ENCODE data around the gene VAMP3. TPM values are rescaled to one million over a fixed set of nuclear protein-coding genes. Genes with fewer than 3 reads are reported as not detected.

VAMP3 gene
- polyA plus RNA-seq, 1 experiment = 177 TPM

- Histone ChIP-seq H3K27me3 (ENCODE audit: control insufficient read depth, insufficient read depth, low read length) (peaks cover 19% of the 10 kb centered on the region), H3K27ac (ENCODE audit: low read depth, low read length) (no peak overlapping the region), H3K9me3 (ENCODE audit: control insufficient read depth, insufficient read depth, low read length) (no peaks in the 10 kb centered on the region), H3K4me3 (ENCODE audit: low read depth, low read length) (no peak overlapping the region)
- CTCF ChIA-PET = interaction anchor here (0.9 to 1.4 kb wide), 2 partner anchors 25 to 60 kb away, joined by 3 to 4 read pairs; no protein-coding TSS in a partner anchor
- POLR2A ChIA-PET = no interaction called here
- TF ChIP-seq CTCF (IDR thresholded peaks at IDR 0.05; ENCODE audit: low read depth, low read length) = no peak
- no peak for DNase-seq (ENCODE audit: low read depth, low spot score)
These were observed 43.2 kb upstream of the VAMP3 start for GRCh38 chr1:7727809-7728471.

DNA sequence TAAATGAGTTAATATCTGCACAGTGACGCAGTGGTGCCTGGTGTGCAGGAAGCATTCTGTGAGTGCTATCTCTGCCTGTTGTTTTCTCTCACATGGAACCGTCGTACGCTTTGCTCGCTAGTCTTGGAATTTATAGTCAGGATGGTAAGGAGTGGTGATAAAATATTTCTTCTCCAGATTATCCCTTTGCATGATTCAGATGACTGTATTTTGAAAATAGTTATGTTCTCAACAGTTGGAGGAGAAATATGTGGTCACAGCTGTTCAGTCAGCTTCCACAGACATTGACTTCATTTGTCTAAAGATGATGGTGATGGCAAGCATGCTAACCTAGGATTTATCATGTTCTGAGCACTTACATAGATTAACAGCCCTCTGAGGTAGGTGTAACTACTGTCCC is 41.3 kb upstream of the VAMP3 start:
- Histone ChIP-seq H3K27me3 (ENCODE audit: control insufficient read depth, insufficient read depth, low read length) (peaks cover 19% of the 10 kb centered on the region), H3K9me3 (ENCODE audit: control insufficient read depth, insufficient read depth, low read length) (no peaks in the 10 kb centered on the region), H3K27ac (ENCODE audit: low read depth, low read length) (no peak overlapping the region), H3K4me3 (ENCODE audit: low read depth, low read length) (no peak overlapping the region)
- CTCF ChIA-PET = no interaction called here
- no peak for DNase-seq (ENCODE audit: low read depth, low spot score)
- TF ChIP-seq CTCF (IDR thresholded peaks at IDR 0.05; ENCODE audit: low read depth, low read length) = no peak
- POLR2A ChIA-PET = no interaction called here

- no peak for DNase-seq (ENCODE audit: low read depth, low spot score)
- H3K27me3 ChIP-seq (ENCODE audit: control insufficient read depth, insufficient read depth, low read length) = peaks cover 14% of the 10 kb centered on the region
- no peak for TF ChIP-seq CTCF (IDR thresholded peaks at IDR 0.05; ENCODE audit: low read depth, low read length)
- H3K4me3 ChIP-seq (ENCODE audit: low read depth, low read length) = no peak overlapping the region
- no peaks in the 10 kb centered on the region; the same call in 1 of the 2 replicates for H3K9me3 ChIP-seq (ENCODE audit: control insufficient read depth, insufficient read depth, low read length)
- CTCF ChIA-PET = interaction anchor here (0.6 kb wide), 1 partner anchor 20 kb away, joined by 3 read pairs; no protein-coding TSS in a partner anchor
- H3K27ac ChIP-seq (ENCODE audit: low read depth, low read length) = no peak overlapping the region
- POLR2A ChIA-PET = interaction anchor here (0.6 kb wide), 1 partner anchor 569 kb away, joined by 5 read pairs; no protein-coding TSS in a partner anchor
These were observed 38.8 kb upstream of the VAMP3 start for GRCh38 chr1:7732331-7732730.

- no peak for DNase-seq (ENCODE audit: low read depth, low spot score)
- Histone ChIP-seq H3K27me3 (ENCODE audit: control insufficient read depth, insufficient read depth, low read length) (peaks cover 15% of the 10 kb centered on the region), H3K27ac (ENCODE audit: low read depth, low read length) (no peak overlapping the region), H3K9me3 (ENCODE audit: control insufficient read depth, insufficient read depth, low read length) (no peaks in the 10 kb centered on the region; the same call in 1 of the 2 replicates), H3K4me3 (ENCODE audit: low read depth, low read length) (no peak overlapping the region)
- no peak for TF ChIP-seq CTCF (IDR thresholded peaks at IDR 0.05; ENCODE audit: low read depth, low read length)
- ChIA-PET POLR2A (no interaction called here), CTCF (no interaction called here)
These were observed 37.8 kb upstream of the VAMP3 start for GRCh38 chr1:7733276-7733675.

- H3K27me3 ChIP-seq (ENCODE audit: control insufficient read depth, insufficient read depth, low read length) = peaks cover 9% of the 10 kb centered on the region
- CTCF ChIA-PET = interaction anchor here (0.9 to 5.6 kb wide), 3 partner anchors 15 to 668 kb away, joined by 3 to 42 read pairs (median 22); no protein-coding TSS in a partner anchor
- no peaks in the 10 kb centered on the region; the same call in 1 of the 2 replicates for H3K9me3 ChIP-seq (ENCODE audit: control insufficient read depth, insufficient read depth, low read length)
- POLR2A ChIA-PET = no interaction called here
- no peak for DNase-seq (ENCODE audit: low read depth, low spot score)
- TF ChIP-seq CTCF (IDR thresholded peaks at IDR 0.05; ENCODE audit: low read depth, low read length) = no peak
- no peak overlapping the region for H3K27ac ChIP-seq (ENCODE audit: low read depth, low read length)
- no peak overlapping the region for H3K4me3 ChIP-seq (ENCODE audit: low read depth, low read length)
These were observed 33.1 kb upstream of the VAMP3 start for GRCh38 chr1:7738044-7738443.
